Measurements from ENCODE around the gene UNC13C. TPM values are rescaled to one million over a fixed set of nuclear protein-coding genes. Genes with fewer than 3 reads are reported as not detected.
"Not testable (repeated sequence)": the region's sequence is repeated elsewhere in the genome, so short reads cannot be mapped to it uniquely, and the experiment has no call there.

Gene UNC13C
- total RNA-seq, 1 donor from 2014 or later = 3.7 TPM

DNA sequence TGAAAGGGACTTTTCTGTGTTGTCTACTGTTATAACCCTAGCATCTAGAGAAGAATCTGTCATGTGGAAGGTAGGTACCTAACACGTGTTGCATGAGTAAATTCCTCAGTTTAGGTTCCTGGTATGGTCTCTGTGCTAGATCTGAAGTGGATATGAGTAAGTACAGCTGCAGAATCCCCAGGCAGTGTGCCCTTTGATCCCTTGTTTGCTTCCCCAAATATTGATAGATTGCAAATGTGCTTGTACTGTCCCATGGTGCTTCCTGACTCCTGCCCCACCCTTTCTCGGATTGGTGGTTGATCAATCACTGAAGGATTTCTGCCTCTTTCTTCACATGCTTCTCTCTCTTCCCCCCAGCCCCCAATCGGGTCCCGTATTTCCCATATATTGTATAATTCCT is 450.4 kb downstream of the UNC13C start:
- Mint-ChIP-seq H3K4me1 (ENCODE audit: unreplicated experiment) (no peaks in the 10 kb centered on the region), H3K27ac (no peak overlapping the region), H3K36me3 (no peaks in the 10 kb centered on the region), H3K4me3 (no peak overlapping the region), H3K9me3 (no peaks in the 10 kb centered on the region), H3K27me3 (no peaks in the 10 kb centered on the region)
- TF ChIP-seq, protein P1, sequence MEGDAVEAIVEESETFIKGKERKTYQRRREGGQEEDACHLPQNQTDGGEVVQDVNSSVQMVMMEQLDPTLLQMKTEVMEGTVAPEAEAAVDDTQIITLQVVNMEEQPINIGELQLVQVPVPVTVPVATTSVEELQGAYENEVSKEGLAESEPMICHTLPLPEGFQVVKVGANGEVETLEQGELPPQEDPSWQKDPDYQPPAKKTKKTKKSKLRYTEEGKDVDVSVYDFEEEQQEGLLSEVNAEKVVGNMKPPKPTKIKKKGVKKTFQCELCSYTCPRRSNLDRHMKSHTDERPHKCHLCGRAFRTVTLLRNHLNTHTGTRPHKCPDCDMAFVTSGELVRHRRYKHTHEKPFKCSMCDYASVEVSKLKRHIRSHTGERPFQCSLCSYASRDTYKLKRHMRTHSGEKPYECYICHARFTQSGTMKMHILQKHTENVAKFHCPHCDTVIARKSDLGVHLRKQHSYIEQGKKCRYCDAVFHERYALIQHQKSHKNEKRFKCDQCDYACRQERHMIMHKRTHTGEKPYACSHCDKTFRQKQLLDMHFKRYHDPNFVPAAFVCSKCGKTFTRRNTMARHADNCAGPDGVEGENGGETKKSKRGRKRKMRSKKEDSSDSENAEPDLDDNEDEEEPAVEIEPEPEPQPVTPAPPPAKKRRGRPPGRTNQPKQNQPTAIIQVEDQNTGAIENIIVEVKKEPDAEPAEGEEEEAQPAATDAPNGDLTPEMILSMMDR (conservative IDR thresholded peaks at IDR 0.05) = no peak
- DNase-seq (ENCODE audit: extremely low spot score, unreplicated experiment) = no peak

DNA sequence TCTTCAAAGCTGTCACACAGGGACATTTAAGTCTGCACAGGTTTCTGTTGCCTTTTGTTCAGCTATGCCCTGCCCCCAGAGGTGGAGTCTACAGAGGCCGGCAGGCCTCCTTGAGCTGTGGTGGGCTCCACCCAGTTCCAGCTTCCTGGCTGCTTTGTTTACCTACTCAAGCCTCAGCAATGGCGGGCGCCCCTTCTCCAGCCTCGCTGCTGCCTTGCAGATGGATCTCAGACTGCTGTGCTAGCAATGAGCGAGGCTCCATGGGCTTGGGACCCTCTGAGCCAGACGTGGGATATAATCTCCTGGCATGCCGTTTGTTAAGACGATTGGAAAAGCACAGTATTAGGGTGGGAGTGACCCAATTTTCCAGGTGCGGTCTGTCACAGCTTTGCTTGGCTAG is 472.0 kb downstream of the UNC13C start:
- H3K27me3 Mint-ChIP-seq, H3K9me3 Mint-ChIP-seq, H3K4me3 Mint-ChIP-seq: not testable (repeated sequence)

DNA sequence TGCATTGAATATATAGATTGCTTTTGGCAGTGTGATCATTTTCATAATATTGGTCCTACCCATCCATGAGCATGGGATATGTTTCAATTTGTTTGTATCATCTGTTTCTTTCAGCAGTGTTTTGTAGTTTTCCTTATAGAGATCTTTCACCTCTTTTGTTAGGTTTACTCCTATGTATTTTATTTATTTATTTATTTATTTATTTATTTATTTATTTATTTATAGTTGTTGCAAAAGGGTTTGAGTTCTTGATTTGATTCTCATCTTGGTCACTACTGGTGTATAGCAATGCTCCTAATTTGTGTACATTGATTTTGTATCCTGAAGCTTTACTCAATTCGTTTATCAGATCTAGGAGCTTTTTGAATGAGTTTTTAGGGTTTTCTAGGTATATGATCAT is 478.2 kb downstream of the UNC13C start:
- H3K27me3 Mint-ChIP-seq = no peaks in the 10 kb centered on the region
- H3K36me3 Mint-ChIP-seq = no peaks in the 10 kb centered on the region
- H3K4me3 Mint-ChIP-seq = no peak overlapping the region
- H3K9me3 Mint-ChIP-seq = peaks cover 5% of the 10 kb centered on the region
- DNase-seq (ENCODE audit: extremely low spot score, unreplicated experiment) = no peak
- TF ChIP-seq, protein P1 (conservative IDR thresholded peaks at IDR 0.05) = no peak
- no peak overlapping the region for H3K27ac Mint-ChIP-seq
- no peaks in the 10 kb centered on the region for H3K4me1 Mint-ChIP-seq (ENCODE audit: unreplicated experiment)

More for the DNA sequence above, 472.0 kb downstream of the UNC13C start:
- not testable (repeated sequence) for DNase-seq (ENCODE audit: extremely low spot score, unreplicated experiment); H3K27ac Mint-ChIP-seq; H3K36me3 Mint-ChIP-seq; H3K4me1 Mint-ChIP-seq (ENCODE audit: unreplicated experiment)

DNA sequence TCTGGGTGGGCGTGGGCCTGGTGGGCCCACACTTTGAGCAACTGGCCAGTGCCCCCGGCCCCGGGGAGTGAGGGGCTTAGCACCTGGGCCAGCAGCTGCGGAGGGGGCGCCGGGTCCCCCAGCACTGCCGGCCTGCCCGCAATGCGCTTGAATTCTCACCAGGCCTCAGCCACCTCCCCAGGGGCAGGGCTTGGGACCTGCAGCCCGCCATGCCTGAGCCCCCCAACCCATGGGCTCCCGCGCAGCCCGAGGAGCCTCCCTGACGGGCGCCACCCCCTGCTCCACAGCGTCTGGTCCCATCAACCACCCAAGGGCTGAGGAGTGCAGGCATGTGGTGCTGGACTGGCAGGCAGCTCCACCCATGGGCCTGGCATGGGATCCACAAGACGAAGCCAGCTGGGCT is 484.3 kb downstream of the UNC13C start:
- no peaks in the 10 kb centered on the region for H3K27me3 Mint-ChIP-seq
- DNase-seq (ENCODE audit: extremely low spot score, unreplicated experiment) = no peak
- H3K4me1 Mint-ChIP-seq (ENCODE audit: unreplicated experiment) = no peaks in the 10 kb centered on the region
- H3K4me3 Mint-ChIP-seq = no peak overlapping the region
- TF ChIP-seq, protein P1 (conservative IDR thresholded peaks at IDR 0.05) = no peak
- peaks cover 6% of the 10 kb centered on the region for H3K9me3 Mint-ChIP-seq
- no peak overlapping the region for H3K27ac Mint-ChIP-seq
- no peaks in the 10 kb centered on the region for H3K36me3 Mint-ChIP-seq

DNA sequence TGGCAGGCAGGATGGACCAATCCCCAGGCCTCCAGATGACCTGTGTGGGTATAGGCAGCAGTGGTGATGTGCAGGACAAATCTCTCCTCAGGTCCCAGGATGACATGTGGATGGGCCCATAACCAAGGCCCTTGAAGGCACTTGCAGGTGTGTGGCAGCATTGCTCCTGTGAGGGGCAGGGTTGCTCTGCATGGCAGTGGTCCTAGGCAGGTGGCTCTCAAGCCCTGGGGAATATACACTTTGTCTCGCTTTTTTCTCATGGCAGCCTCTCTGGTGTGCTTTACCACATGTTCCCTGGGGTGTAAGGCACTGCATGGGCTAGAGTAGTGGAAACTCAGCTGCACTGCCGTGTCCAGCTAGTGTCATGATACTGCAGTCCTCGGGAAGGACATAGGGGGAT is 503.6 kb downstream of the UNC13C start:
- no peaks in the 10 kb centered on the region for H3K36me3 Mint-ChIP-seq
- no peaks in the 10 kb centered on the region for H3K9me3 Mint-ChIP-seq
- DNase-seq (ENCODE audit: extremely low spot score, unreplicated experiment) = no peak
- H3K4me1 Mint-ChIP-seq (ENCODE audit: unreplicated experiment) = no peaks in the 10 kb centered on the region
- H3K4me3 Mint-ChIP-seq = no peak overlapping the region
- TF ChIP-seq, protein P1 (conservative IDR thresholded peaks at IDR 0.05) = no peak
- H3K27ac Mint-ChIP-seq = no peak overlapping the region
- no peaks in the 10 kb centered on the region for H3K27me3 Mint-ChIP-seq

DNA sequence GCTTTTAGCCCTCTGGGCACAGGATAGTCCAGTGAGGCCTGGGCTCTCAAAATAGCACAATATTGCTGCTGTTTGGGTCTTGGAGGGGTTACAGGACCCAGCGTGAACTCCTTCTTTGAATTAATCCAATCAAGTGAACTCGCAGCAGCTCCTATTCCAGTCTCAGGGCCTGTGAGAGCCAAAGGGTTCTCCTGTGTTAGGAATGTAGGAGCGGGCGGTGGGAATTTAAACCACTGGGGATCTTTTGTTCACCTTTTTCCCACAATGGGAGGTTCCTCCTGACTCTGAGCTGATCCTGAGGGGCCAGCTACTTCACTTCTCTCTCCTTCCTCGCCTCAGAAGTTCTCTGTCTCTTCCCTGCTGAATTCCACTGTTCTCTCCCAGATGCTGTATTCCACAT is 504.0 kb downstream of the UNC13C start:
- TF ChIP-seq, protein P1 (conservative IDR thresholded peaks at IDR 0.05) = no peak
- H3K27ac Mint-ChIP-seq = no peak overlapping the region

More for the DNA sequence above, 504.0 kb downstream of the UNC13C start:
- Mint-ChIP-seq H3K27me3 (no peaks in the 10 kb centered on the region), H3K9me3 (no peaks in the 10 kb centered on the region), H3K4me3 (no peak overlapping the region), H3K36me3 (no peaks in the 10 kb centered on the region), H3K4me1 (ENCODE audit: unreplicated experiment) (no peaks in the 10 kb centered on the region)
- DNase-seq (ENCODE audit: extremely low spot score, unreplicated experiment) = no peak
